ENCODE results near the gene SLFN13. TPM values are rescaled to one million over a fixed set of nuclear protein-coding genes. Genes with fewer than 3 reads are reported as not detected.

The SLFN13 gene
- polyA plus RNA-seq, 1 of the 3 experiments (the other 2 are of a cell fraction), result under 0.01 TPM

GRCh38 chr17:35468475-35468874 is 19.9 kb upstream of the SLFN13 start:
- TF ChIP-seq NRF1 (IDR thresholded peaks at IDR 0.05; ENCODE audit: low read depth, low read length) (no peak), YY1 (IDR thresholded peaks at IDR 0.05; ENCODE audit: low read depth) (no peak), JUND (IDR thresholded peaks at IDR 0.05) (no peak), IRF3 (IDR thresholded peaks at IDR 0.05; ENCODE audit: low read depth, low read length) (no peak), GATA2 (CRISPR knock-in tag; IDR thresholded peaks at IDR 0.05) (no peak), USF1 (IDR thresholded peaks at IDR 0.05; ENCODE audit: borderline replicate concordance, low read depth) (no peak), FOXJ3 (CRISPR knock-in tag; IDR thresholded peaks at IDR 0.05) (no peak), TAF1 (IDR thresholded peaks at IDR 0.05; ENCODE audit: borderline replicate concordance, low read depth, low read length) (no peak), MEF2A (IDR thresholded peaks at IDR 0.05; ENCODE audit: borderline replicate concordance, low read depth) (no peak), FOXM1 (IDR thresholded peaks at IDR 0.05; ENCODE audit: low read depth) (no peak), RXRA (IDR thresholded peaks at IDR 0.05; ENCODE audit: borderline replicate concordance, low read depth) (no peak), RFX5 (IDR thresholded peaks at IDR 0.05; ENCODE audit: low read length) (no peak), FOSL2 (IDR thresholded peaks at IDR 0.05; ENCODE audit: borderline replicate concordance, low read depth) (no peak), POLR2AphosphoS5 (IDR thresholded peaks at IDR 0.05; ENCODE audit: low read depth, low read length) (no peak), REST (IDR thresholded peaks at IDR 0.05; ENCODE audit: low read depth, low read length) (no peak), TCF12 (IDR thresholded peaks at IDR 0.05) (no peak), TEAD4 (IDR thresholded peaks at IDR 0.05; ENCODE audit: borderline replicate concordance, insufficient read depth) (no peak), PBX3 (IDR thresholded peaks at IDR 0.05) (no peak), MXI1 (IDR thresholded peaks at IDR 0.05; ENCODE audit: low read depth, low read length) (no peak), SMC3 (IDR thresholded peaks at IDR 0.05; ENCODE audit: low read depth, low read length) (no peak)
- H3F3A ChIP-seq (replicated peaks; ENCODE audit: insufficient read depth), result no peaks in the 10 kb centered on the region
- WGBS (ENCODE audit: low lambda C conversion rate), result 2% methylated on average over 4 of the region's 4 CpGs
- H3K9me3 ChIP-seq, result no peaks in the 10 kb centered on the region
- POLR2A ChIA-PET, result no interaction called here
- no peaks in the 10 kb centered on the region for H3K79me2 ChIP-seq (ENCODE audit: insufficient read depth)
- DNase-seq, result no peak
- no peaks in the 10 kb centered on the region for H3K36me3 ChIP-seq (replicated peaks in 1 of 2; ENCODE audit: control insufficient read depth in 1 of 2, insufficient read depth in 2 of 2, low read length in 1 of 2)
- no peaks in the 10 kb centered on the region for H3K9me2 ChIP-seq
- H3K9ac ChIP-seq, result no peak overlapping the region
- H3K27ac ChIP-seq (ENCODE audit: low read depth in 2 of 2, low read length in 1 of 2), result no peak overlapping the region
- CTCF ChIA-PET, result no interaction called here
- no peaks in the 10 kb centered on the region for H4K20me1 ChIP-seq (ENCODE audit: insufficient read depth)
- H3K4me1 ChIP-seq (ENCODE audit: control insufficient read depth in 1 of 2, insufficient read depth in 2 of 2, low read depth in 1 of 2, low read length in 1 of 2), result no peaks in the 10 kb centered on the region
- H3K4me2 ChIP-seq, result no peak overlapping the region
- no peak overlapping the region for H2AFZ ChIP-seq (ENCODE audit: low read depth)
- peaks cover 11% of the 10 kb centered on the region; the same call in 1 of the 2 replicates for H3K27me3 ChIP-seq (ENCODE audit: insufficient read depth)
- H3K4me3 ChIP-seq (ENCODE audit: low read depth in 2 of 2, low read length in 1 of 2), result no peak overlapping the region

All from SK-N-SH (cell line).